Natural killer cell (primary cell): ENCODE results near the gene LANCL1. TPM values are rescaled to one million over a fixed set of nuclear protein-coding genes. Genes with fewer than 3 reads are reported as not detected.

Source experiments
- ATAC-seq, 3 donors: fragments of 150-1000 bp in 2 of 3; fragments of 200-7000 bp in 1 of 3; cut with Tn5 transposase; 1 replicate in 1 of 3; 2 replicates in 2 of 3; pipeline ENCODE4 v1.10.0; 2021; ENCODE audit warnings: mild to moderate bottlenecking in 2 of 3, moderate library complexity in 2 of 3
- DNase-seq, 2 donors: peaks; one replicate each; pipeline versions ENCODE4 v3.0.0 to v3.0.0-alpha.2; 2013 to 2021; ENCODE audit warnings: mixed read lengths in 1 of 2
- H3K27ac ChIP-seq: one replicate; pipeline ENCODE4 v1.5.1; 2013; ENCODE audit warnings: mild to moderate bottlenecking, low read length
- H3K27me3 ChIP-seq: one replicate; pipeline ENCODE4 v1.6.1; 2013; ENCODE audit warnings: low read length; ENCODE audit not compliant: control insufficient read depth, insufficient read depth
- H3K36me3 ChIP-seq: one replicate; pipeline ENCODE4 v1.6.1; 2013; ENCODE audit warnings: low read length; ENCODE audit not compliant: control insufficient read depth, insufficient read depth
- H3K4me1 ChIP-seq: one replicate; pipeline ENCODE4 v1.6.1; 2013; ENCODE audit warnings: low read length; ENCODE audit not compliant: control insufficient read depth, insufficient read depth
- H3K4me3 ChIP-seq: one replicate; pipeline ENCODE4 v1.5.1; 2013; ENCODE audit warnings: low read length
- H3K9me3 ChIP-seq: one replicate; pipeline ENCODE4 v1.6.1; 2013; ENCODE audit warnings: low read length; ENCODE audit not compliant: control insufficient read depth, insufficient read depth
- H3K27ac Mint-ChIP-seq, 2 donors: one replicate each; pipeline ENCODE4 v1.8.0; 2022; ENCODE audit warnings: mild to moderate bottlenecking in 2 of 2, mixed read lengths in 2 of 2, moderate library complexity in 1 of 2
- H3K27me3 Mint-ChIP-seq, 2 donors: one replicate each; pipeline ENCODE4 v1.8.0; 2022; ENCODE audit warnings: low read depth in 2 of 2, mixed read lengths in 2 of 2
- H3K36me3 Mint-ChIP-seq: one replicate; pipeline ENCODE4 v1.8.0; 2022; ENCODE audit warnings: mixed read lengths
- H3K4me1 Mint-ChIP-seq, 2 donors: one replicate each; pipeline ENCODE4 v1.8.0; 2022; ENCODE audit warnings: mixed read lengths in 2 of 2
- H3K4me3 Mint-ChIP-seq: one replicate; pipeline ENCODE4 v1.8.0; 2022; ENCODE audit warnings: mild to moderate bottlenecking, moderate library complexity, mixed read lengths
- H3K9me3 Mint-ChIP-seq, 2 donors: one replicate each; pipeline ENCODE4 v1.8.0; 2022; ENCODE audit warnings: mixed read lengths in 2 of 2
- CTCF ChIP-seq: fragments of 200-600 bp; IDR thresholded peaks from one replicate; pipeline ENCODE4 v1.8.0; 2022; ENCODE audit warnings: antibody characterized with exemption
- WGBS: methylation state at CpG from one replicate; pipeline ENCODE4 v1.1.7; 2013; ENCODE audit warnings: missing lambda C conversion rate; ENCODE audit not compliant: insufficient coverage; 5-methylcytosine and 5-hydroxymethylcytosine counted together
- intact Hi-C: fragments of 100-400 bp; cut with micrococcal nuclease; formaldehyde crosslinking; loops from one replicate; pipeline ENCODE4 v1.14.2; 2022
- total RNA-seq, 4 donors: library from RNA; stranded (reverse); fragments of 120-200 nt in 1 of 4; gene quantifications; one replicate each; pipeline versions ENCODE4 v1.2.3 to v1.2.4, GENCODE V29; 2013 to 2022

The LANCL1 gene
- total RNA-seq, 3 donors from 2014 or later (not counting 1 experiment from before 2014, with no cell fraction given): 21.0 to 27.0 (median 24.4) TPM

- no peak for TF ChIP-seq CTCF
- Mint-ChIP-seq H3K4me1 (no peaks in the 10 kb centered on the region), H3K27me3 (no peaks in the 10 kb centered on the region), H3K9me3 (no peaks in the 10 kb centered on the region), H3K4me3 (no peak overlapping the region), H3K27ac (no peak overlapping the region), H3K36me3 (no peaks in the 10 kb centered on the region)
- DNase-seq (no peak), ATAC-seq (no peak)
- H3K27ac ChIP-seq: no peak overlapping the region
- intact Hi-C loops: no loop called here
- no peak overlapping the region for H3K4me3 ChIP-seq
- no peaks in the 10 kb centered on the region for H3K9me3 ChIP-seq
- no peaks in the 10 kb centered on the region for H3K27me3 ChIP-seq
- 64% methylated on average over 2 of the region's 3 CpGs for WGBS
- H3K36me3 ChIP-seq: no peaks in the 10 kb centered on the region
- no peaks in the 10 kb centered on the region for H3K4me1 ChIP-seq
Measured at GRCh38 chr2:210399440-210400041, 77.0 kb downstream of the LANCL1 start.

- WGBS: 81% methylated on average over 4 of the region's 4 CpGs
Measured at GRCh38 chr2:210392469-210392881, 84.1 kb downstream of the LANCL1 start.

GRCh38 chr2:210389856-210390255 is 86.7 kb downstream of the LANCL1 start:
- Histone ChIP-seq H3K4me1 (no peaks in the 10 kb centered on the region), H3K27me3 (no peaks in the 10 kb centered on the region), H3K36me3 (no peaks in the 10 kb centered on the region), H3K4me3 (no peak overlapping the region), H3K27ac (no peak overlapping the region), H3K9me3 (no peaks in the 10 kb centered on the region)
- no peak for TF ChIP-seq CTCF
- no peaks in the 10 kb centered on the region for H3K4me1 Mint-ChIP-seq
- DNase-seq (no peak), ATAC-seq (no peak)
- no peaks in the 10 kb centered on the region for H3K9me3 Mint-ChIP-seq
- H3K4me3 Mint-ChIP-seq: no peak overlapping the region
- H3K36me3 Mint-ChIP-seq: no peaks in the 10 kb centered on the region
- intact Hi-C loops: no loop called here
- H3K27ac Mint-ChIP-seq: no peak overlapping the region
- H3K27me3 Mint-ChIP-seq: no peaks in the 10 kb centered on the region
- 79% methylated on average over 3 of the region's 3 CpGs for WGBS

More at GRCh38 chr2:210392469-210392881, 84.1 kb downstream of the LANCL1 start:
- no peak overlapping the region for H3K4me3 ChIP-seq
- H3K4me3 Mint-ChIP-seq: no peak overlapping the region
- H3K4me1 Mint-ChIP-seq: no peaks in the 10 kb centered on the region
- no peak overlapping the region for H3K27ac ChIP-seq
- TF ChIP-seq CTCF: no peak
- H3K36me3 ChIP-seq: no peaks in the 10 kb centered on the region
- H3K27ac Mint-ChIP-seq: no peak overlapping the region
- no peaks in the 10 kb centered on the region for H3K27me3 ChIP-seq
- H3K4me1 ChIP-seq: no peaks in the 10 kb centered on the region
- intact Hi-C loops: no loop called here
- no peaks in the 10 kb centered on the region for H3K27me3 Mint-ChIP-seq
- no peak for DNase-seq
- no peak for ATAC-seq
- no peaks in the 10 kb centered on the region for H3K9me3 Mint-ChIP-seq
- no peaks in the 10 kb centered on the region for H3K36me3 Mint-ChIP-seq
- no peaks in the 10 kb centered on the region for H3K9me3 ChIP-seq

GRCh38 chr2:210388148-210388547 is 88.4 kb downstream of the LANCL1 start:
- Mint-ChIP-seq H3K4me1 (no peaks in the 10 kb centered on the region), H3K27me3 (no peaks in the 10 kb centered on the region), H3K9me3 (peaks cover 0 to 3% of the 10 kb centered on the region in 2 donors), H3K27ac (no peak overlapping the region), H3K4me3 (no peak overlapping the region), H3K36me3 (no peaks in the 10 kb centered on the region)
- no peak for TF ChIP-seq CTCF
- Histone ChIP-seq H3K4me1 (no peaks in the 10 kb centered on the region), H3K27ac (no peak overlapping the region), H3K9me3 (no peaks in the 10 kb centered on the region), H3K36me3 (no peaks in the 10 kb centered on the region), H3K27me3 (no peaks in the 10 kb centered on the region), H3K4me3 (no peak overlapping the region)
- intact Hi-C loops: no loop called here
- DNase-seq (no peak), ATAC-seq (no peak)
